HepG2 (cell line): Measurements from ENCODE around the gene SLC19A1. TPM values are rescaled to one million over a fixed set of nuclear protein-coding genes. Genes with fewer than 3 reads are reported as not detected.
A peak's percentile ranks its signal among the peaks of the same experiment; 100 is the strongest.

Experiments used
- CBFB ChIP-seq: sonication (generic); formaldehyde crosslinking; IDR thresholded peaks from 2 replicates; pipeline ENCODE4 v1.4.0; 2020; ENCODE audit warnings: missing genetic modification reagents
- CREM ChIP-seq, 2 experiments: sonication (generic) in 1 of 2; formaldehyde crosslinking in 1 of 2; IDR thresholded peaks; 2 replicates each; pipeline versions ENCODE4 v1.4.0 to v1.6.1; 2016 to 2020; ENCODE audit warnings: antibody characterized with exemption in 1 of 2, mild to moderate bottlenecking in 1 of 2, missing genetic modification reagents in 1 of 2
- FIP1L1 ChIP-seq: fragments of 200-400 bp; formaldehyde crosslinking; IDR thresholded peaks from 2 replicates; pipeline ENCODE4 v1.6.1; 2018; ENCODE audit warnings: low read depth, mild to moderate bottlenecking, low read length, moderate library complexity, borderline replicate concordance; ENCODE audit not compliant: insufficient read depth
- FOXK1 ChIP-seq: sonication (generic); formaldehyde crosslinking; IDR thresholded peaks from 2 replicates; pipeline ENCODE4 v1.4.0; 2020; ENCODE audit warnings: low read depth, missing genetic modification reagents, borderline replicate concordance
- HMGA1 ChIP-seq: sonication (generic); formaldehyde crosslinking; conservative IDR thresholded peaks from 2 replicates; pipeline ENCODE4 v1.4.0; 2020; ENCODE audit warnings: missing genetic modification reagents
- KDM5B ChIP-seq: sonication (generic); formaldehyde crosslinking; IDR thresholded peaks from 2 replicates; pipeline ENCODE4 v1.4.0; 2020; ENCODE audit warnings: missing genetic modification reagents, mild to moderate bottlenecking, borderline replicate concordance
- KLF11 ChIP-seq: IDR thresholded peaks from 2 replicates; pipeline ENCODE4 v1.6.1; 2016; ENCODE audit warnings: missing compliant biosample characterization
- MEIS2 ChIP-seq: sonication (generic); formaldehyde crosslinking; IDR thresholded peaks from 2 replicates; pipeline ENCODE4 v1.9.0; 2021; ENCODE audit warnings: mild to moderate bottlenecking, missing genetic modification reagents
- MLX ChIP-seq: IDR thresholded peaks from 2 replicates; pipeline ENCODE4 v1.6.1; 2016
- RBM39 ChIP-seq: fragments of 200-400 bp; formaldehyde crosslinking; IDR thresholded peaks from one replicate; pipeline ENCODE4 v1.6.1; 2018; ENCODE audit warnings: antibody characterized with exemption, mild to moderate bottlenecking, low read depth, low read length; ENCODE audit not compliant: poor library complexity, severe bottlenecking
- SNAI1 ChIP-seq: sonication (generic); formaldehyde crosslinking; IDR thresholded peaks from 2 replicates; pipeline ENCODE4 v1.5.0; 2020; ENCODE audit warnings: mild to moderate bottlenecking, missing genetic modification reagents, borderline replicate concordance
- SYNCRIP ChIP-seq: fragments of 200-400 bp; formaldehyde crosslinking; IDR thresholded peaks from 2 replicates; pipeline ENCODE4 v1.6.1; 2018; ENCODE audit warnings: mild to moderate bottlenecking, low read depth, low read length; ENCODE audit not compliant: insufficient read depth
- TFAP4 ChIP-seq: sonication (generic); IDR thresholded peaks from 2 replicates; pipeline ENCODE4 v1.6.1; 2016; ENCODE audit warnings: low read depth, borderline replicate concordance
- ZBTB42 ChIP-seq: sonication (generic); formaldehyde crosslinking; IDR thresholded peaks from 2 replicates; pipeline ENCODE4 v1.5.0; 2020; ENCODE audit warnings: mild to moderate bottlenecking, missing genetic modification reagents
- ZBTB43 ChIP-seq: sonication (generic); formaldehyde crosslinking; conservative IDR thresholded peaks from 2 replicates; pipeline ENCODE4 v1.4.0; 2020; ENCODE audit warnings: missing genetic modification reagents
- ZFAT ChIP-seq: sonication (generic); formaldehyde crosslinking; conservative IDR thresholded peaks from 2 replicates; pipeline ENCODE4 v1.8.1; 2023; ENCODE audit warnings: missing genetic modification reagents, inconsistent platforms
- ZNF10 ChIP-seq: sonication (generic); formaldehyde crosslinking; IDR thresholded peaks from 2 replicates; pipeline ENCODE4 v1.4.0; 2020; ENCODE audit warnings: mild to moderate bottlenecking, low read depth, missing genetic modification reagents, borderline replicate concordance
- ZNF124 ChIP-seq: sonication (generic); formaldehyde crosslinking; IDR thresholded peaks from 2 replicates; pipeline ENCODE4 v1.4.0; 2020; ENCODE audit warnings: missing genetic modification reagents
- ZNF597 ChIP-seq: sonication (generic); formaldehyde crosslinking; IDR thresholded peaks from 2 replicates; pipeline ENCODE4 v1.5.0; 2020; ENCODE audit warnings: missing genetic modification reagents
- polyA plus RNA-seq, 8 experiments: library from polyadenylated mRNA; depleted of rRNA in 3 of 8; stranded (reverse) in 7 of 8; unstranded in 1 of 8; fragments of >200 nt; fragmentation: Illumina TruSeq in 4 of 8; extraction: Trizol in 4 of 8; gene quantifications; 2 replicates each; pipeline versions ENCODE4 v1.2.1 to v1.2.3, GENCODE V29; 2011 to 2016; ENCODE audit warnings: low read depth in 4 of 8, missing spikeins in 1 of 8, mixed read lengths in 1 of 8; ENCODE audit not compliant: insufficient read depth in 1 of 8
- total RNA-seq, 5 experiments: library from RNA; depleted of rRNA; stranded (reverse); fragments of >200 nt; fragmentation: Illumina TruSeq; extraction: Trizol; gene quantifications; 2 replicates each; pipeline ENCODE4 v1.2.3, GENCODE V29; 2016; ENCODE audit warnings: low read depth in 1 of 5
- TF ChIP-seq, protein P1 (sequence below): sonication (generic); formaldehyde crosslinking; IDR thresholded peaks from 2 replicates; pipeline ENCODE4 v1.8.0; 2022; ENCODE audit warnings: mild to moderate bottlenecking, missing genetic modification reagents, moderate library complexity
- TF ChIP-seq, protein P2 (sequence below): IDR thresholded peaks from 2 replicates; pipeline ENCODE4 v1.6.1; 2016; ENCODE audit warnings: low read depth, control low read depth

SLC19A1 gene
- total and polyA plus RNA-seq, 2 of the 13 experiments (the other 11 are each of a cell fraction or from before 2014, with no cell fraction given), result 21.8 to 23.0 TPM

GRCh38 chr21:45555557-45556301 is 13.5 kb upstream of the SLC19A1 start (continued):
- TF ChIP-seq, protein P1, sequence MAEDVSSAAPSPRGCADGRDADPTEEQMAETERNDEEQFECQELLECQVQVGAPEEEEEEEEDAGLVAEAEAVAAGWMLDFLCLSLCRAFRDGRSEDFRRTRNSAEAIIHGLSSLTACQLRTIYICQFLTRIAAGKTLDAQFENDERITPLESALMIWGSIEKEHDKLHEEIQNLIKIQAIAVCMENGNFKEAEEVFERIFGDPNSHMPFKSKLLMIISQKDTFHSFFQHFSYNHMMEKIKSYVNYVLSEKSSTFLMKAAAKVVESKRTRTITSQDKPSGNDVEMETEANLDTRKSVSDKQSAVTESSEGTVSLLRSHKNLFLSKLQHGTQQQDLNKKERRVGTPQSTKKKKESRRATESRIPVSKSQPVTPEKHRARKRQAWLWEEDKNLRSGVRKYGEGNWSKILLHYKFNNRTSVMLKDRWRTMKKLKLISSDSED, result no peak
- TF ChIP-seq SYNCRIP, result no peak
- no peak for TF ChIP-seq TFAP4
- TF ChIP-seq, protein P2, sequence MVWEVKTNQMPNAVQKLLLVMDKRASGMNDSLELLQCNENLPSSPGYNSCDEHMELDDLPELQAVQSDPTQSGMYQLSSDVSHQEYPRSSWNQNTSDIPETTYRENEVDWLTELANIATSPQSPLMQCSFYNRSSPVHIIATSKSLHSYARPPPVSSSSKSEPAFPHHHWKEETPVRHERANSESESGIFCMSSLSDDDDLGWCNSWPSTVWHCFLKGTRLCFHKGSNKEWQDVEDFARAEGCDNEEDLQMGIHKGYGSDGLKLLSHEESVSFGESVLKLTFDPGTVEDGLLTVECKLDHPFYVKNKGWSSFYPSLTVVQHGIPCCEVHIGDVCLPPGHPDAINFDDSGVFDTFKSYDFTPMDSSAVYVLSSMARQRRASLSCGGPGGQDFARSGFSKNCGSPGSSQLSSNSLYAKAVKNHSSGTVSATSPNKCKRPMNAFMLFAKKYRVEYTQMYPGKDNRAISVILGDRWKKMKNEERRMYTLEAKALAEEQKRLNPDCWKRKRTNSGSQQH (CRISPR knock-in tag), result peak; percentile 21; the same call in 1 of the 2 replicates
- TF ChIP-seq CBFB (CRISPR knock-in tag), result peak; percentile 45; the same call in 1 of the 2 replicates
- peak; percentile 71 for TF ChIP-seq MEIS2 (CRISPR knock-in tag)
- TF ChIP-seq ZFAT, result no peak; the same call in 1 of the 2 replicates
- no peak for TF ChIP-seq ZNF124
- peak; percentile 38; the same call in 1 of the 2 replicates for TF ChIP-seq CREM (IDR thresholded peaks at IDR 0.05)
- TF ChIP-seq CREM (CRISPR knock-in tag; IDR thresholded peaks at IDR 0.05), result no peak
- peak; percentile 36; the same call in 1 of the 2 replicates for TF ChIP-seq ZBTB42 (CRISPR knock-in tag)
- TF ChIP-seq FIP1L1, result no peak
- no peak for TF ChIP-seq ZNF597 (CRISPR knock-in tag)
- TF ChIP-seq HMGA1 (CRISPR knock-in tag), result no peak
- no peak for TF ChIP-seq SNAI1 (CRISPR knock-in tag)
- TF ChIP-seq FOXK1 (CRISPR knock-in tag), result peak; percentile 51; the same call in 1 of the 2 replicates
- TF ChIP-seq MLX (CRISPR knock-in tag), result peak; percentile 40; the same call in 1 of the 2 replicates
- TF ChIP-seq RBM39, result peak; percentile 84
- peak; percentile 78 for TF ChIP-seq KLF11 (CRISPR knock-in tag)
- TF ChIP-seq ZNF10 (CRISPR knock-in tag), result no peak
- peak; percentile 78; the same call in 1 of the 2 replicates for TF ChIP-seq ZBTB43 (CRISPR knock-in tag)
- peak; percentile 94 for TF ChIP-seq KDM5B (CRISPR knock-in tag)
